Thoracic aorta (tissue), 2 donors: ENCODE measurements around the gene OR52L1. TPM values are rescaled to one million over a fixed set of nuclear protein-coding genes. Genes with fewer than 3 reads are reported as not detected.
A peak's percentile ranks its signal among the peaks of the same experiment; 100 is the strongest.

ENCODE experiments used
- ATAC-seq: fragments of 150-250 bp; one replicate; pipeline ENCODE4 v1.8.0; 2017; ENCODE audit warnings: low read depth; ENCODE audit not compliant: insufficient number of reproducible peaks, low FRiP score
- DNase-seq: peaks from one replicate; pipeline ENCODE4 v3.0.0-alpha.2; 2020; ENCODE audit warnings: low spot score
- H3K27ac ChIP-seq, 2 donors: fragments of 200-600 bp; sonication (generic); 1 replicate in 1 of 2; 2 replicates in 1 of 2; pipeline ENCODE4 v1.5.1; 2016; ENCODE audit warnings: mild to moderate bottlenecking in 2 of 2, moderate library complexity in 2 of 2
- H3K27me3 ChIP-seq: fragments of 200-600 bp; sonication (generic); replicated peaks from 2 replicates; pipeline ENCODE4 v1.6.0; 2016; ENCODE audit warnings: mild to moderate bottlenecking; ENCODE audit not compliant: insufficient read depth
- H3K36me3 ChIP-seq: fragments of 200-600 bp; sonication (generic); one replicate; pipeline ENCODE4 v1.5.1; 2016
- H3K4me1 ChIP-seq, 2 donors: fragments of 200-600 bp; sonication (generic); 1 replicate in 1 of 2; 2 replicates in 1 of 2; pipeline versions ENCODE4 v1.5.1 to v1.6.0; 2016; ENCODE audit warnings: low read depth in 2 of 2, mild to moderate bottlenecking in 1 of 2; ENCODE audit not compliant: control insufficient read depth in 1 of 2
- H3K4me3 ChIP-seq: fragments of 200-600 bp; sonication (generic); 2 replicates; pipeline ENCODE4 v1.5.1; 2016; ENCODE audit warnings: mild to moderate bottlenecking
- H3K9me3 ChIP-seq: fragments of 200-600 bp; sonication (generic); 2 replicates; pipeline ENCODE4 v1.5.1; 2016
- total RNA-seq, 2 donors: library from RNA; depleted of rRNA; stranded (reverse); fragments of >200 nt; gene quantifications; one replicate each; pipeline versions ENCODE4 v1.1.0 to v1.2.3, GENCODE V29; 2016
- TF ChIP-seq, protein P1 (sequence below): fragments of 200-600 bp; sonication (generic); IDR thresholded peaks from one replicate; pipeline ENCODE4 v1.5.1; 2019; ENCODE audit warnings: antibody characterized with exemption

The OR52L1 gene
- total RNA-seq, 2 donors from 2014 or later: not detected

DNA sequence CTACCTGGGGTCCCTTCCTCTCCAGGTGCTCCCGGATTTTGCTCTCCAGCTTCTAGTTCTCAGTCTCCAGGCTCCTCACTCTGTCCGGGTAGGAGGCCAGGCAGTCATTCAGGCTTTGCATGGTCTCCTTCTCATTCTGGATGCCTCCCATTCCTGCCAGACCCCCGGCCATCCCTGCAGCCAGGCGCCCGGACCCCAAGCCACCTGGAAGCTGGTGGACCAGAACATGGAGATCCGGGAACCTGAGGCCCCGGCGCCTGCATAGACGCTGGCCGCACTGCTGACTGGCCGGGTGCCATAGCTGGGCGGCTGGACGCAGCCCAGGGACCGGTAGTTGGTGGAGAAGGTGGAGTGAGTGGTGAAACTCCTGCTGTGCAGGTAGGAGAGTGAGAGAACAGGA is 8.0 kb upstream of the OR52L1 start:
- Histone ChIP-seq H3K36me3 (no peaks in the 10 kb centered on the region), H3K9me3 (no peaks in the 10 kb centered on the region), H3K27ac (no peak overlapping the region), H3K27me3 (no peaks in the 10 kb centered on the region), H3K4me1 (no peaks in the 10 kb centered on the region), H3K4me3 (no peak overlapping the region)
- DNase-seq: no peak
- TF ChIP-seq, protein P1, sequence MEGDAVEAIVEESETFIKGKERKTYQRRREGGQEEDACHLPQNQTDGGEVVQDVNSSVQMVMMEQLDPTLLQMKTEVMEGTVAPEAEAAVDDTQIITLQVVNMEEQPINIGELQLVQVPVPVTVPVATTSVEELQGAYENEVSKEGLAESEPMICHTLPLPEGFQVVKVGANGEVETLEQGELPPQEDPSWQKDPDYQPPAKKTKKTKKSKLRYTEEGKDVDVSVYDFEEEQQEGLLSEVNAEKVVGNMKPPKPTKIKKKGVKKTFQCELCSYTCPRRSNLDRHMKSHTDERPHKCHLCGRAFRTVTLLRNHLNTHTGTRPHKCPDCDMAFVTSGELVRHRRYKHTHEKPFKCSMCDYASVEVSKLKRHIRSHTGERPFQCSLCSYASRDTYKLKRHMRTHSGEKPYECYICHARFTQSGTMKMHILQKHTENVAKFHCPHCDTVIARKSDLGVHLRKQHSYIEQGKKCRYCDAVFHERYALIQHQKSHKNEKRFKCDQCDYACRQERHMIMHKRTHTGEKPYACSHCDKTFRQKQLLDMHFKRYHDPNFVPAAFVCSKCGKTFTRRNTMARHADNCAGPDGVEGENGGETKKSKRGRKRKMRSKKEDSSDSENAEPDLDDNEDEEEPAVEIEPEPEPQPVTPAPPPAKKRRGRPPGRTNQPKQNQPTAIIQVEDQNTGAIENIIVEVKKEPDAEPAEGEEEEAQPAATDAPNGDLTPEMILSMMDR: no peak
- ATAC-seq: no peak

DNA sequence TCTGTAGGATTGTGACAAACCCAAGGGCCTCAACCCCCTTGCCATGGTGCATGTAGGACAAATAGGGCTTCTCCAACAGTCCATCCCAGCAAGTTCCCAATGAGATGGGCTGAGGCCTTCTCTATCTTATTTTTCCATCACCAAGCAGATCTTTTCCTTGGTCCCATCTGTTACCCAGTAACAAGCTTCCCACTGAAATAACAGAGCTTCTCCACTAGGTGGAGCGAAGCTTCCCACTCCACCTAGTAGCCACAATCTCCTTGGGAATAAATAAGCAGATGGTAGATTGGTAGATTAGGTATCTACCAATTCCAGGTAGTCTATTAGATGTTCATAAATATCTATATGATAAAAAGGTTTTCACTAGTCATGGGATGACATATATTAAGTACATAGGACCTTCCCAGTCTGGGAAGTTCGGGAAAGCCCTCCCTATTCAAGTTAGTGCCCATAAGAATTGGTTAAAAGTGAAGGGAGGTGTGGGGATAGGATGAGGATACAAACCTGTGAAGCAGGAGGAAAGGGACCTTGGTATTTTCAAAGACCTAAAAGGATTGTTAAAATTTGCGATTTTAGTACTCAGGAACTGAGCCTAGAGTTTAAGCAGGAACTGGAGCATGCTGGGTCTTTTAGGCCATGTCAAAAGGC is 5.9 kb upstream of the OR52L1 start:
- Histone ChIP-seq H3K4me3 (no peak overlapping the region), H3K27me3 (no peaks in the 10 kb centered on the region), H3K36me3 (no peaks in the 10 kb centered on the region), H3K9me3 (no peaks in the 10 kb centered on the region), H3K27ac (no peak overlapping the region), H3K4me1 (no peaks in the 10 kb centered on the region)
- ATAC-seq: no peak
- DNase-seq: no peak
- TF ChIP-seq, protein P1: peak; percentile 34

DNA sequence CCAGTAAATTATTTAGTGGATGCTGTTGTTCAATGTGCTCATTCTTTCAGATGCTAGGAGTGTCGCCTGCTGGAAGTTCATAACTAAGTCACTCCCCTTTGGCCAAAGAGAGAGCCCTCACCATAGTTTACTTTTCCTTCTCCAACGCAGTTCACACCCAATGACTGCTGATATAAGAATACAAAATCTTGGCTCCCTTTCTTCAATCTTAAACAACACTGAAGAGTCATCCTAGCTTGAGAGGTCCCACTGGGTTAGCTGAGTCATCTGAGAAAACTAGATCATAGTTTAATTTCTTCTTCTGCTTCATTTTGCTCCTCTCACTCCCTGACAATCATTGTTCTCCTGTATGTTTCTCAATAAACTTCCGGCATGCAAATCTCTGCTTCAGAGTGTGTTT is 5.4 kb upstream of the OR52L1 start:
- Histone ChIP-seq H3K27ac (no peak overlapping the region), H3K36me3 (no peaks in the 10 kb centered on the region), H3K4me3 (no peak overlapping the region), H3K4me1 (no peaks in the 10 kb centered on the region), H3K9me3 (no peaks in the 10 kb centered on the region), H3K27me3 (no peaks in the 10 kb centered on the region)
- TF ChIP-seq, protein P1: no peak
- no peak for DNase-seq
- ATAC-seq: no peak

DNA sequence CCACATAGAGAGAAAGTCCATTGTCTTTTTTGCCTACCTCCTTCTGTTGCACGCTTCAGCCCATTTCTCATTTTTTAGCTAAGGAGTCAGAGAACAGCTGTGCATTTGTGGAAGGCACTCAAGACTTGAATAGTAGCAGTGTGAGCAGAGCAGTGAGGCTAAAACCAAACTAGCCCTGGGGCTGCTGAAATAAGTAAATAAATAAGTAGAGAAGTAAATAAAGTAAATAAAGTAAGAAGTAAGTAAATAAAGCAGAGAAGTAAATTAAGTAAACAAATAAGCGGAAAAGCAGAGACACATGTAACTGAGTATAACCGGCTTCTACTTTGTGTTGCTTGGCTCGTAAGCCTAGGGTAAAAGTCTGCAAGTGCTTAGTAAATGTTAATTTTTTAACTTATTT is 2.4 kb upstream of the OR52L1 start:
- H3K36me3 ChIP-seq: no peaks in the 10 kb centered on the region
- no peak overlapping the region for H3K27ac ChIP-seq
- H3K4me3 ChIP-seq: no peak overlapping the region
- ATAC-seq (no peak), DNase-seq (no peak)
- H3K9me3 ChIP-seq: no peaks in the 10 kb centered on the region
- H3K4me1 ChIP-seq: no peaks in the 10 kb centered on the region
- no peaks in the 10 kb centered on the region for H3K27me3 ChIP-seq
- TF ChIP-seq, protein P1: no peak

DNA sequence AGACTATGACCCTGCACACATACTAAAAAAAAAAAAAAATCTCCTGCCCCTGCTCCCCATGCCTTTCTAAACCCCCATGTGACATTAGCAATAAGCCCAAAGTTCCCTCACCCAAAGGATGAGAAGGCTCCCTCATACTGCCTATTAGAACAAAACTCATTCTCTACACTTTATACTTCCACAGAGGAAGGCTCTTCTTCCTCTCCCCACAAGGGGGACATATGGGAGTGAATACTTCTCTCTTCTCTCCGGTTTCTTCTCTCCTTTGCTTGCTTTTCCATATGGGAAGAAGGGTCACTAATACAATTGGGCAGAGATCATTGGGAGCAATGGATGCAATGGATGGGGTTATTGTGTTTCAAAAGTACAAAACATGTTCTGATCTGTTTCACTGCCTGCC is 3.3 kb downstream of the OR52L1 start:
- Histone ChIP-seq H3K4me1 (no peaks in the 10 kb centered on the region), H3K27ac (no peak overlapping the region), H3K36me3 (no peaks in the 10 kb centered on the region), H3K4me3 (no peak overlapping the region), H3K27me3 (no peaks in the 10 kb centered on the region), H3K9me3 (no peaks in the 10 kb centered on the region)
- no peak for DNase-seq
- ATAC-seq: no peak
- TF ChIP-seq, protein P1: no peak
